ENCODE data around the gene PNMA6E. TPM values are rescaled to one million over a fixed set of nuclear protein-coding genes. Genes with fewer than 3 reads are reported as not detected.

Gene PNMA6E
- total RNA-seq, 2 experiments from 2014 or later = not detected

DNA sequence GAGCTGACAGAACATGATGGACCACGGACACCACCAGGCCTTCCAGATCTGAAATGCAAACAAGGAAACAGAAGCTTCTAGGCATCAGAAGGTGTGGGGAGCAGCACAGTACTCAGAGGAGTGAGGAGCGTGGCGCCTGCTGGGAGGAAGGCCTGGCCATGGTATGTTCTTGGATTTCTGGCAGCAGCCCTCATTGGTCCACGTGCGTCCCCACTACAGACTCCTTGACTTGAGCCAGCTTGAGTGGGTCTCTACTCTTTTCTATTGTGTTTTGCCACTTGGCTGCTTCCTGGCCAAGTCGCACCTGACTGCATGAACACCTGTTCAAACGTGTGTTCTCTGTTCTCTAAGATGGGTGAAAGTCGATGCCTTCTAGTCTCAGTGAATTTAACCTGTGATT is 49.2 kb downstream of the PNMA6E start:
- DNase-seq = no peak
- H3K27ac Mint-ChIP-seq = no peak overlapping the region

DNA sequence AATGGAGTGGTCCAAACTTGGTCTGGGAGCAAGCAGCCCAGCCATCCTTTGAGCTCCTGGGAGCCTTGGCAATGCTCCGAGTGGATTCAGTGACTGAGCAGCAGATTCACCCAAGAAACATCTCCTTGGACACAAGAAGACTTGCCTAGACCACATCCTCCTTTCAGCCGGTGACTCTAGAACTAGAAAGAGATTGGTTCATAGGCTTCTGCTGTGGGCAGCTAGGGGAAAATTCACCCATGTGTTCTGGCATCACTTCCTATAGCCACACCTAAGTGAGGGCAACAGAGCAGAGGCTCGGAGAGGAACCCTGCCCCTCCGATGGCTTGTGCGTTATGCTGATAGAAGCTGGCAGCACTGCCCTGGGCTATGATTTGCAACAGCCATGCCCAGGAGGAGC is 51.2 kb downstream of the PNMA6E start:
- POLR2A ChIA-PET = no interaction called here
- H3K27ac Mint-ChIP-seq = peak overlapping the region; percentile 38
- no peak overlapping the region for H3K4me3 Mint-ChIP-seq
- no peaks in the 10 kb centered on the region for H3K9me3 Mint-ChIP-seq
- no peaks in the 10 kb centered on the region for H3K27me3 Mint-ChIP-seq
- ATAC-seq (peak; percentile 45), DNase-seq (no peak)
- CTCF ChIA-PET = no interaction called here
- intact Hi-C loops (cut with micrococcal nuclease) = no loop called here
- peaks cover 39% of the 10 kb centered on the region for H3K36me3 Mint-ChIP-seq (ENCODE audit: low read depth)
- TF ChIP-seq, protein P1, sequence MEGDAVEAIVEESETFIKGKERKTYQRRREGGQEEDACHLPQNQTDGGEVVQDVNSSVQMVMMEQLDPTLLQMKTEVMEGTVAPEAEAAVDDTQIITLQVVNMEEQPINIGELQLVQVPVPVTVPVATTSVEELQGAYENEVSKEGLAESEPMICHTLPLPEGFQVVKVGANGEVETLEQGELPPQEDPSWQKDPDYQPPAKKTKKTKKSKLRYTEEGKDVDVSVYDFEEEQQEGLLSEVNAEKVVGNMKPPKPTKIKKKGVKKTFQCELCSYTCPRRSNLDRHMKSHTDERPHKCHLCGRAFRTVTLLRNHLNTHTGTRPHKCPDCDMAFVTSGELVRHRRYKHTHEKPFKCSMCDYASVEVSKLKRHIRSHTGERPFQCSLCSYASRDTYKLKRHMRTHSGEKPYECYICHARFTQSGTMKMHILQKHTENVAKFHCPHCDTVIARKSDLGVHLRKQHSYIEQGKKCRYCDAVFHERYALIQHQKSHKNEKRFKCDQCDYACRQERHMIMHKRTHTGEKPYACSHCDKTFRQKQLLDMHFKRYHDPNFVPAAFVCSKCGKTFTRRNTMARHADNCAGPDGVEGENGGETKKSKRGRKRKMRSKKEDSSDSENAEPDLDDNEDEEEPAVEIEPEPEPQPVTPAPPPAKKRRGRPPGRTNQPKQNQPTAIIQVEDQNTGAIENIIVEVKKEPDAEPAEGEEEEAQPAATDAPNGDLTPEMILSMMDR (IDR thresholded peaks at IDR 0.05) = no peak
- peaks cover 10% of the 10 kb centered on the region for H3K4me1 Mint-ChIP-seq (ENCODE audit: low read depth)

More for the DNA sequence above, 49.2 kb downstream of the PNMA6E start:
- intact Hi-C loops (cut with micrococcal nuclease) = no loop called here
- TF ChIP-seq, protein P1 (IDR thresholded peaks at IDR 0.05) = no peak
- POLR2A ChIA-PET = no interaction called here
- CTCF ChIA-PET = no interaction called here
- Mint-ChIP-seq H3K4me3 (no peak overlapping the region), H3K9me3 (no peaks in the 10 kb centered on the region), H3K27me3 (no peaks in the 10 kb centered on the region), H3K36me3 (ENCODE audit: low read depth) (peaks cover 27% of the 10 kb centered on the region), H3K4me1 (ENCODE audit: low read depth) (peaks cover 10% of the 10 kb centered on the region)
- no peak for ATAC-seq

DNA sequence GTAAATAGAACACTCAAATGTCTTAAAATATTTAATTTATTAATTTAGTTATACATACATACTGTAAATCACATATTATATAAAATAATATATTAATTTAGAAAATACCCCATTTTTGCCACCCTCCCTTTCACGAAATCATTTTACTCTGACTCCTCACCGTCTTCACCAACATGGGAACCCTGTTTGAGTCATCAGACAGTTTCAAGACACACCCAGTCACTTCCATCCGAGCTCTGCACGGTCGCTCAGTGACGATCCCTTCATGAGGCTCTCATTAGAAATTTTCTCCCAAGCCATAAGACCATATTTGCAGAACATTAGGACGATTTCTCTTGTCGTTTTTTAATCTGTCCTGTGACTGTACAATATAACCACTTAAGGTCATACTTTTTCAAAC is 52.7 kb downstream of the PNMA6E start:
- TF ChIP-seq, protein P1 (IDR thresholded peaks at IDR 0.05) = no peak
- peaks cover 52% of the 10 kb centered on the region for H3K36me3 Mint-ChIP-seq (ENCODE audit: low read depth)
- CTCF ChIA-PET = no interaction called here
- ATAC-seq (no peak), DNase-seq (no peak)
- H3K4me1 Mint-ChIP-seq (ENCODE audit: low read depth) = peaks cover 19% of the 10 kb centered on the region
- H3K27me3 Mint-ChIP-seq = no peaks in the 10 kb centered on the region
- intact Hi-C loops (cut with micrococcal nuclease) = no loop called here
- H3K27ac Mint-ChIP-seq = no peak overlapping the region
- no peak overlapping the region for H3K4me3 Mint-ChIP-seq
- POLR2A ChIA-PET = no interaction called here
- H3K9me3 Mint-ChIP-seq = no peaks in the 10 kb centered on the region

- Mint-ChIP-seq H3K4me1 (ENCODE audit: low read depth) (peaks cover 28% of the 10 kb centered on the region), H3K4me3 (no peak overlapping the region), H3K36me3 (ENCODE audit: low read depth) (peaks cover 59% of the 10 kb centered on the region), H3K27me3 (no peaks in the 10 kb centered on the region), H3K27ac (no peak overlapping the region), H3K9me3 (no peaks in the 10 kb centered on the region)
- TF ChIP-seq, protein P1 (IDR thresholded peaks at IDR 0.05) = no peak
- ChIA-PET CTCF (no interaction called here), POLR2A (no interaction called here)
- intact Hi-C loops (cut with micrococcal nuclease) = no loop called here
- ATAC-seq = no peak
- no peak for DNase-seq
Observed at GRCh38 chrX:153347530-153347929, 53.6 kb downstream of the PNMA6E start.

Other genes with a start within 250 kb of the PNMA6E start
- gene MAGEA1, start 222.1 kb downstream of the PNMA6E start, total RNA-seq = not detected
- gene PNMA6F, start 79.6 kb downstream of the PNMA6E start, total RNA-seq = not detected
- gene ZNF275, start 67.2 kb downstream of the PNMA6E start, total RNA-seq = 10 to 100 TPM; 14.2 to 14.7 TPM
- gene ZFP92, start 10.1 kb upstream of the PNMA6E start, total RNA-seq = 1 to 10 TPM; 1.2 to 1.3 TPM
- 1 to 10 TPM in 1 of 2 experiments, under 1 TPM in 1; 0.78 to 1.4 TPM for gene TREX2, start 44.7 kb upstream of the PNMA6E start, total RNA-seq
- gene HAUS7, start 69.2 kb upstream of the PNMA6E start, total RNA-seq = 10 to 100 TPM; 47.2 to 58.8 TPM
- not detected for gene BGN, start 93.6 kb upstream of the PNMA6E start, total RNA-seq
- not detected for gene ATP2B3, start 116.3 kb upstream of the PNMA6E start, total RNA-seq
- 10 to 100 TPM; 18.5 to 21.3 TPM for gene CCNQ, start 197.8 kb upstream of the PNMA6E start, total RNA-seq
- under 1 TPM in 1 of 2 experiments, not detected in 1; 0.14 TPM for gene DUSP9, start 245.9 kb upstream of the PNMA6E start, total RNA-seq